Astrocyte (in vitro differentiated cells and primary cell): ENCODE measurements around the gene ACOT7. TPM values are rescaled to one million over a fixed set of nuclear protein-coding genes. Genes with fewer than 3 reads are reported as not detected.
A peak's percentile ranks its signal among the peaks of the same experiment; 100 is the strongest.

Experiments used
- DNase-seq: peaks from one replicate; pipeline ENCODE4 v3.0.0-alpha.2; 2010; ENCODE audit warnings: low read depth
- FAIRE-seq: peaks from 2 replicates; lab custom pipeline; 2011; peaks lifted over from hg19 to GRCh38; lab: Jason Lieb, UNC
- H2AFZ ChIP-seq: 2 replicates; pipeline ENCODE4 v1.6.0; 2012; ENCODE audit warnings: low read depth, low read length, inconsistent platforms
- H3K27ac ChIP-seq: 2 replicates; pipeline ENCODE4 v1.5.1; 2011; ENCODE audit warnings: low read depth, low read length, inconsistent platforms
- H3K27me3 ChIP-seq: 2 replicates; pipeline ENCODE4 v1.6.0; 2011; ENCODE audit warnings: low read length, inconsistent platforms; ENCODE audit not compliant: insufficient read depth
- H3K36me3 ChIP-seq: 2 replicates; pipeline ENCODE4 v1.5.1; 2011; ENCODE audit warnings: low read length, inconsistent platforms; ENCODE audit not compliant: insufficient read depth
- H3K4me1 ChIP-seq: 2 replicates; pipeline ENCODE4 v1.5.1; 2011; ENCODE audit warnings: low read length, inconsistent platforms; ENCODE audit not compliant: insufficient read depth
- H3K4me2 ChIP-seq: 2 replicates; pipeline ENCODE4 v1.6.0; 2012; ENCODE audit warnings: low read length, inconsistent platforms
- H3K4me3 ChIP-seq: 2 replicates; pipeline ENCODE4 v1.5.1; 2011; ENCODE audit warnings: low read depth, mild to moderate bottlenecking, low read length, inconsistent platforms; ENCODE audit not compliant: insufficient read depth
- H3K79me2 ChIP-seq: 2 replicates; pipeline ENCODE4 v1.6.0; 2012; ENCODE audit warnings: mild to moderate bottlenecking, low read length, inconsistent platforms; ENCODE audit not compliant: insufficient read depth
- H3K9ac ChIP-seq: 2 replicates; pipeline ENCODE4 v1.6.0; 2012; ENCODE audit warnings: mild to moderate bottlenecking, low read length, inconsistent platforms
- H3K9me3 ChIP-seq: 2 replicates; pipeline ENCODE4 v1.5.1; 2012; ENCODE audit warnings: low read depth, mild to moderate bottlenecking, low read length, inconsistent platforms; ENCODE audit not compliant: insufficient read depth
- H4K20me1 ChIP-seq: 2 replicates; pipeline ENCODE4 v1.6.0; 2012; ENCODE audit warnings: low read length, inconsistent platforms; ENCODE audit not compliant: insufficient read depth
- H3K27ac Mint-ChIP-seq: one replicate; pipeline ENCODE4 v1.8.0; 2021; ENCODE audit warnings: mild to moderate bottlenecking, mixed read lengths; ENCODE audit not compliant: unreplicated experiment
- H3K27me3 Mint-ChIP-seq: one replicate; pipeline ENCODE4 v1.8.0; 2021; ENCODE audit warnings: low read depth, mixed read lengths; ENCODE audit not compliant: unreplicated experiment
- H3K36me3 Mint-ChIP-seq: one replicate; pipeline ENCODE4 v1.8.0; 2021; ENCODE audit warnings: low read depth, mixed read lengths; ENCODE audit not compliant: unreplicated experiment
- H3K4me1 Mint-ChIP-seq: one replicate; pipeline ENCODE4 v1.8.0; 2021; ENCODE audit warnings: low read depth, mixed read lengths; ENCODE audit not compliant: unreplicated experiment
- H3K4me3 Mint-ChIP-seq: one replicate; pipeline ENCODE4 v1.8.0; 2021; ENCODE audit warnings: mild to moderate bottlenecking, moderate library complexity, mixed read lengths; ENCODE audit not compliant: unreplicated experiment
- H3K9me3 Mint-ChIP-seq: one replicate; pipeline ENCODE4 v1.8.0; 2021; ENCODE audit warnings: mild to moderate bottlenecking, mixed read lengths; ENCODE audit not compliant: unreplicated experiment
- CTCF ChIP-seq: IDR thresholded peaks from 2 replicates; pipeline ENCODE4 v1.5.1; 2011; ENCODE audit warnings: low read depth, mild to moderate bottlenecking, inconsistent platforms, low read length, moderate library complexity; ENCODE audit not compliant: insufficient read depth
- EZH2 ChIP-seq: IDR thresholded peaks from 2 replicates; pipeline ENCODE4 v1.6.1; 2012; ENCODE audit warnings: mild to moderate bottlenecking, low read length, inconsistent platforms; ENCODE audit not compliant: insufficient read depth
- total RNA-seq: library from RNA; stranded (reverse); gene quantifications from 2 replicates; pipeline ENCODE4 v1.2.1, GENCODE V29; 2021

ACOT7 gene
- total RNA-seq, 1 donor from 2014 or later = 91.1 TPM

- Histone ChIP-seq H3K27me3 (no peaks in the 10 kb centered on the region), H4K20me1 (peaks cover 20% of the 10 kb centered on the region), H3K36me3 (no peaks in the 10 kb centered on the region), H3K9ac (peak overlapping the region; percentile 20), H3K4me2 (peak overlapping the region; percentile 63), H3K4me1 (peaks cover 43% of the 10 kb centered on the region), H2AFZ (no peak overlapping the region), H3K9me3 (no peaks in the 10 kb centered on the region), H3K4me3 (no peak overlapping the region), H3K27ac (peak overlapping the region; percentile 11), H3K79me2 (no peaks in the 10 kb centered on the region)
- Mint-ChIP-seq H3K36me3 (no peaks in the 10 kb centered on the region), H3K4me1 (peaks cover 36% of the 10 kb centered on the region), H3K27ac (peak overlapping the region; percentile 58), H3K9me3 (no peaks in the 10 kb centered on the region), H3K4me3 (no peak overlapping the region), H3K27me3 (no peaks in the 10 kb centered on the region)
- no peak for DNase-seq
- FAIRE-seq = no peak
- TF ChIP-seq EZH2 (no peak), CTCF (no peak)
Measured at GRCh38 chr1:6272868-6273267, 120.7 kb downstream of the ACOT7 start.

GRCh38 chr1:6272452-6272851 lies 121.1 kb downstream of the ACOT7 start:
- TF ChIP-seq CTCF (no peak), EZH2 (no peak)
- peaks cover 24% of the 10 kb centered on the region for H4K20me1 ChIP-seq
- no peak for DNase-seq
- H3K27me3 ChIP-seq = no peaks in the 10 kb centered on the region
- H3K27ac ChIP-seq = no peak overlapping the region
- H3K9me3 ChIP-seq = no peaks in the 10 kb centered on the region
- H3K4me1 ChIP-seq = peaks cover 47% of the 10 kb centered on the region
- Mint-ChIP-seq H3K27me3 (no peaks in the 10 kb centered on the region), H3K27ac (no peak overlapping the region), H3K4me1 (peaks cover 40% of the 10 kb centered on the region), H3K9me3 (no peaks in the 10 kb centered on the region), H3K4me3 (no peak overlapping the region), H3K36me3 (no peaks in the 10 kb centered on the region)
- no peak overlapping the region for H3K9ac ChIP-seq
- H3K36me3 ChIP-seq = no peaks in the 10 kb centered on the region
- no peaks in the 10 kb centered on the region for H3K79me2 ChIP-seq
- H3K4me3 ChIP-seq = no peak overlapping the region
- FAIRE-seq = no peak
- peak overlapping the region; percentile 63 for H3K4me2 ChIP-seq
- no peak overlapping the region for H2AFZ ChIP-seq

- Mint-ChIP-seq H3K27me3 (no peaks in the 10 kb centered on the region), H3K27ac (peak overlapping the region; percentile 47), H3K4me1 (peaks cover 39% of the 10 kb centered on the region), H3K36me3 (no peaks in the 10 kb centered on the region), H3K4me3 (no peak overlapping the region), H3K9me3 (no peaks in the 10 kb centered on the region)
- Histone ChIP-seq H3K36me3 (no peaks in the 10 kb centered on the region), H3K9ac (no peak overlapping the region), H3K4me3 (no peak overlapping the region), H4K20me1 (peaks cover 28% of the 10 kb centered on the region), H3K9me3 (no peaks in the 10 kb centered on the region), H3K4me1 (peaks cover 44% of the 10 kb centered on the region), H3K27me3 (no peaks in the 10 kb centered on the region), H3K79me2 (no peaks in the 10 kb centered on the region), H3K4me2 (peak overlapping the region; percentile 49), H3K27ac (no peak overlapping the region), H2AFZ (no peak overlapping the region)
- FAIRE-seq = no peak
- TF ChIP-seq EZH2 = no peak
- TF ChIP-seq CTCF = no peak
- DNase-seq = peak; percentile 45
Measured at GRCh38 chr1:6271554-6271953, 122.0 kb downstream of the ACOT7 start.
